GM19099 (cell line): ENCODE results near the gene TSPAN9.

Experiments used
- POLR2A ChIP-seq: IDR thresholded peaks from 3 replicates; pipeline ENCODE4 v1.6.1; 2011; ENCODE audit warnings: low read depth; ENCODE audit not compliant: insufficient read length; ENCODE audit errors: extremely low read depth

TSPAN9 gene

DNA sequence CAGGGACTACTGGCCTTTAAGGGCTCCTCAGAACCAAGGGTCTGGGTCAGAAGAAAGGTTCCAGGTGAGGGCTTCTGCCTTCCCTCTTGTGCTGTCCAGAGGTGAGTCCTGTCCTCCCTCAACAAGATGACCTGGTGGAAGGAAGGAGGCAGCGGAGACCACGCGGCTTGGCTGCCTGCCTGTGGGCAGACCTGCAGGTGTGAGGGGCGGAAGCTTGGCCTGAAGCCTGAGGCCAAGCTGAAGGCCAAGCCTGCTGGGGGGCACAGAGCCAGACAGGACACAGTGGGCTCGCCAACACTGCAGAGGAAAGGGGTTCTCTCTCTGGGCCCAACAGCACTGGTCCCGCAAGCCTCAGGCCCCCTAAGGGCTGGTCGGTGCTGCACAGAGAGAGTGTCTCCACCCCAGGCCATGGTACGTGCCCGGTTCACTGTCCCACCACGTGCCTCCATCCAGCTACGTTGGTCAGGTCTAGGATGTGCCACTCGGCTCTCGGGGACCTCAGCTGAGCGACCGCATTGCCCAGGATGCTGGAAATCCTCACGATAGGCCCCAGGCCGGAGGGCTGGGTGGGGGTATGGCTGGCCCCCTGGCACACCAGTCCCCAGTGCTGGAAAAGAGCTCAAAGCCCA, 243.8 kb downstream of the TSPAN9 start:
- no peak for TF ChIP-seq POLR2A

DNA sequence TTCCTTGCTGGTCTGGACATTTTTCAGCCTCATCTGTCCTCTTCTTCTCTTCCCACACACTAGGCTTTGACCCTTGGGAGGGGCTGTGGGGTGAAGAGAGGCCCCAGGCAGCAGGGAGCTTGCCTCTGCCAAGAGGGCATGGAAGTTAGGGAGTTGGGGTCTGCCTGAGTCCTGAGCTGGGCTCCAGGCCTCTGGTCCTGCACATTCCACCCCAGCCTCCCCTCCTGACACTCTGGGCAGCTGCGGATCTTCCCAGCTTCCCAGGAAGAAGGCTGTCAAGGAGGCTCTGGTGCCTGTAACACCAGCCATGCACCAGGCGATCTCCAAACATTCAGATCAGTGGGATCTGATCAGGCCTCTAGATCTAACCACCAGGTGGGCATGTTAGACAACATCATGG, 244.7 kb downstream of the TSPAN9 start:
- TF ChIP-seq POLR2A = no peak

- no peak for TF ChIP-seq POLR2A
Measured at GRCh38 chr12:3323002-3323685, 246.0 kb downstream of the TSPAN9 start.

DNA sequence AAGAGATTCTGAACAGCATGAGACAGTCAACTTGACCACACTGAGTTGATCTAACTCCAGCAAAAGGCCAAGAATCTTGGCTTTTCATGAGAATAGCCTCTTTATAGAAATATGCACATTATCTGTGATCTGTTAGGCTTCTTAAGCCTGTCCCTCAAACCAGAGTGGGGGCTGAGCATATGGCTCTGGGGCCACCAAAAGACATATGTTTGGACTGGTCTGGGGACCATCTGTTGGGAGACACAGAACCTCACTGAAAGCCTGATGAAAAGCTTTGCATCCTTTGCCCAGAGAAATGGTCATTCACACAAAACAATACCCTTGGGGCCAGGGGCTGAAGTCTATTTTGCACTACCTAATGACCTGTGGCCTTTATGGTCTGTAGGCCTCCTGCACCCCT, 248.6 kb downstream of the TSPAN9 start:
- TF ChIP-seq POLR2A = no peak

DNA sequence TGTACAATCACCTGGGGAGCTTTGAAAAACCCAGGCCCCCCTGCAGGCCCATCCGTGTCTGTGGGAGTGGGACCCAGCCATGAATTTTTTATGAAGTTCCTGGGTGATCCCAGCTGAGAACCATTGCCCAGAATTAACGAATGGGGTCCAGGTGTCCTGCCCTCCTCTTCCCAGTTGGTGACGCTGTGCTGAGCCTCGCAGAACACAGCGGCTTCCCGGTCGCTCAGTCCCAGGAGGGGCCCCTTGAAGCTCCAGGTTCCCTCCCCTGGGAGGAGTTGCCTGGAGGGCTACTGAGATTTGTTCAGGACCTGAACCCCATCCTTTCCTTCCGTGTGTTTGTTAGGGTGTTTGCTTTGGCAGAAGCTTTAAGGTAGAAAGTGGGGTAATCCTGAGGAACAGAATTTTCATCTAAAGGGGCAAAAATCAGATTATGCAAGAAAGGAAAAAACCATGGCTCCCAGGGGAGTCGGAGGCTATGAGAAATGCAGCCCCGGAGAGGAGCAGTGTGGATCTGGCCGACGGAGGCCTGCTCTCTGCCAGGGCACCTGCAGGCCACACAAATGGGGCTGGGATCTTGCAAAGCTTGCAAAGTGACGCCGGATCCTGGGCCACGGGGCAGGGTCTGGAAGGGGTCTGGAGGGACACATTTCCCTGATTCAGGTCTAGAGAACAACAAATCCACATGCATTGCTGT, 249.1 kb downstream of the TSPAN9 start:
- no peak for TF ChIP-seq POLR2A

DNA sequence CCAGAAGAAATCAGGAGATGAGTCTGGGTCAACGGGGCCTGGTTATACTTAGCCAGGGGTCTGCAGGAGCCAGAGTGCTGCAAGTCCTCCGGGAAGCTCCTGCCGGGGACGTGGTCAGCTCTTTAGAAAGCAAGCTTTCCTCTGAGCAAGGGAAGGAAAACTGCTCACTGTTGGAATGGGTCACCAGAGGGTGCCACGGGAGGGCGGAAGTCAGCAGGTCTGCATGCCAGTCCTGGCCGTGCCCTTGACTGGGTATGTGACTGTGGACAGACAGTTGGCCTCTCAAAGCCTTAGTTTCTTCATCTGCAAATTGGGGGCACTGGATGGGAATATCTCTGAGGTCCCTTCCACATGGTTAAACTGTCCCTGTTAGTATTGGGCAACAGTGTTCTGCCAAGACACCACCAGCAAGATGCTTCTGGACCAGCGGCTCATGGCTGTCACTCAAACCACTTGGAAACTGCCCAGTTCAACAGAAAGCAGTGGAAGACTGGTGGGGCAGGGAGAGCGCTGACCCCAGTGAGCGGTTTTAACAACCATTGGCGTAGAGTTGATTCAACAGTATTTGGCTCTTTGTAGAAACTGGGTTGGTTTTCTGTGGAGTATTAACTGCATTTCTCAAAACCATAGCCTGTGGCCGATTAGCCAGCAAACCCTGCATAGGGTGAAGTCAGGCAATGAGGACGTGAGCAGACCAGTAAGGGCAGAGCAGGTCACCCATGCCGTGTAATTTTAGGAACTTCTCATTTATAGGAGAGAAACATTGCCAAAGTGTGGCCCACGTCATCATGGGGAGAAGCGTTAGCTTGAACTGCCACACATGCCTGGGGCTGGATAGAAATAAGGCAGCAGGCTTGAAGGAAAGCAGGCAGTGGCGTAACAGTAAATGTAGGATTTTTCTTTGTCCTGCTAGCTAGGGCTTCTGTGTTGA, 249.9 kb downstream of the TSPAN9 start:
- TF ChIP-seq POLR2A = no peak

GRCh38 chr12:3328081-3328480, 250.9 kb downstream of the TSPAN9 start:
- no peak for TF ChIP-seq POLR2A

DNA sequence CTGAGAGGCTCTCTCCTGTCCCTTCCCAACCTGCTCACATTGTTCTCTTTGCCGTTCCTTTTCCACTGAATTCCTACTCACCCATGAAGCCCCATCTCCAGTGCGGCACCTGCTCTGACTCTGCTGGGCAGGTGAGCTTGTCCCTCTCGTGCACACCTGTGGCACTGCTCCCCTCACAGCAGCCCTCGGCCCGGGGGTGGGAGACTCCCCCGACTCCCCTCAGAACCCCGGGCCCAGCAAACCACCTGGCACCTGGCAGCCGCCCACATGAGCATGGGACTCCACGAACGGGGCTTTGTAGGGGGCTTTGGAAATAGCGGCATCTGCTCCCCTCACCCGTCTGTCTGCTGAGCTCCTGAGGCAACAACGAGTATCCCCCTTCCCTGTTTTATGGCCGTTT, 251.4 kb downstream of the TSPAN9 start:
- no peak for TF ChIP-seq POLR2A

GRCh38 chr12:3329361-3329760, 252.2 kb downstream of the TSPAN9 start:
- no peak for TF ChIP-seq POLR2A

GRCh38 chr12:3330976-3331510, 253.9 kb downstream of the TSPAN9 start:
- TF ChIP-seq POLR2A = no peak

- TF ChIP-seq POLR2A = no peak
Measured at GRCh38 chr12:3332188-3332587, 255.0 kb downstream of the TSPAN9 start.

DNA sequence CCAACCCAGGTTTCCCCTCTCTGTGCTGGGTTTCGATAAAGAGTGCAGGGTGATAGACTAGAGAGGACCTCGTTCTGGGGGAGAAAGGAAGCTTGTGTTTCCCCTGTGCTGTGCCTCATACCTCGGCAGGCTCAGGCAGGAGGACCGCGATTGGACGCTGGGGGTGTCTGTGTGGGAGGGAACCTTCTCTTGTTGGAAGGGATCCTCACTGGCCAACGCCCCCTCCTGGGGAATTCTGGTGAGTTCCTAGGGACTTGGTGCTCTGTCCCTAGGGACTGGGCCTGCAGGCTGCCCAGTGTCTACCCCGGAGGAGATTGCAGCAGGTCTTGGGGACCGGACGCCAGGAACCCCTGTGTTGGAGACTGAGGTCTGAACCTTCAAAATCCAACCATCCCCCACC, 256.4 kb downstream of the TSPAN9 start:
- no peak for TF ChIP-seq POLR2A

DNA sequence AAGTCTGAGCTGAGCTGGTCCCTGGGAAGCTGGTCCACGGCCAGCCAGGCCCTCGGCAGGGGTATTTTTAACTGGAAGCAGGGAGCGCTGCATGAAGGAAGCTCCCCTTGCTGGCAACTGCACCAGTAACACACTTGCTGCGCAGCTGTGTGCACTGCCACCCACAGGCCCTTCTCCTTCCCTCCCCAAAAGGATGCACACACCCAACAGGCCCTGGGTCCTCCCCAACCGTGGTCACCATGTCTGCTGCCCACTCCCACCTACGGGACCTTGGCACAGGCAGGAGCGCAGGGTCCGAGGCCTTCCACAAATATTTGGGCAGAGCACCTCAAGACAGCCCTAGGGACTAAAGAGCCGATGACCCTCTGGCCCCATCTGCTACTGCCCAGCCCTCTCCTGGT, 256.8 kb downstream of the TSPAN9 start:
- TF ChIP-seq POLR2A = no peak

GRCh38 chr12:3335078-3335487, 257.9 kb downstream of the TSPAN9 start:
- no peak for TF ChIP-seq POLR2A
